Mucosa of stomach (tissue), 1 donor: ENCODE results near the gene ATP8B2.
"Not testable (repeated sequence)": the region's sequence is repeated elsewhere in the genome, so short reads cannot be mapped to it uniquely, and the experiment has no call there.

ENCODE experiments used
- H3K27me3 ChIP-seq: one replicate; pipeline ENCODE4 v1.7.0; 2013; ENCODE audit warnings: mild to moderate bottlenecking, low read length; ENCODE audit not compliant: control insufficient read depth, insufficient read depth
- H3K36me3 ChIP-seq: one replicate; pipeline ENCODE4 v1.7.0; 2013; ENCODE audit warnings: low read length; ENCODE audit not compliant: control insufficient read depth, insufficient read depth
- H3K4me1 ChIP-seq: one replicate; pipeline ENCODE4 v1.7.0; 2013; ENCODE audit warnings: mild to moderate bottlenecking, low read length; ENCODE audit not compliant: control insufficient read depth, insufficient read depth
- H3K4me3 ChIP-seq: one replicate; pipeline ENCODE4 v1.7.0; 2013; ENCODE audit warnings: low read length
- H3K9ac ChIP-seq: one replicate; pipeline ENCODE4 v1.7.0; 2013; ENCODE audit warnings: mild to moderate bottlenecking, low read length, moderate library complexity
- H3K9me3 ChIP-seq: one replicate; pipeline ENCODE4 v1.7.0; 2013; ENCODE audit warnings: mild to moderate bottlenecking, low read length, moderate library complexity; ENCODE audit not compliant: control insufficient read depth
- donor health status: Pancreatic carcinoma.

ATP8B2 gene

GRCh38 chr1:154327466-154328317 lies 2.4 kb downstream of the ATP8B2 start:
- Histone ChIP-seq H3K9ac (peak overlapping the region; percentile 38), H3K4me1 (peaks cover 46% of the 10 kb centered on the region), H3K9me3 (no peaks in the 10 kb centered on the region), H3K27me3 (peaks cover 45% of the 10 kb centered on the region), H3K36me3 (no peaks in the 10 kb centered on the region), H3K4me3 (no peak overlapping the region)

- Histone ChIP-seq H3K9ac (peak overlapping the region; percentile 38), H3K36me3 (no peaks in the 10 kb centered on the region), H3K4me1 (peaks cover 46% of the 10 kb centered on the region), H3K27me3 (peaks cover 39% of the 10 kb centered on the region), H3K4me3 (no peak overlapping the region), H3K9me3 (no peaks in the 10 kb centered on the region)
These were observed 3.2 kb downstream of the ATP8B2 start for GRCh38 chr1:154328318-154329151.

GRCh38 chr1:154329152-154329521 lies 3.8 kb downstream of the ATP8B2 start:
- H3K4me1 ChIP-seq: peaks cover 46% of the 10 kb centered on the region
- H3K9ac ChIP-seq: no peak overlapping the region
- no peaks in the 10 kb centered on the region for H3K9me3 ChIP-seq
- peaks cover 35% of the 10 kb centered on the region for H3K27me3 ChIP-seq
- no peak overlapping the region for H3K4me3 ChIP-seq
- H3K36me3 ChIP-seq: no peaks in the 10 kb centered on the region

- peaks cover 31% of the 10 kb centered on the region for H3K27me3 ChIP-seq
- H3K9ac ChIP-seq: no peak overlapping the region
- H3K4me1 ChIP-seq: peaks cover 46% of the 10 kb centered on the region
- H3K36me3 ChIP-seq: no peaks in the 10 kb centered on the region
- H3K4me3 ChIP-seq: no peak overlapping the region
- no peaks in the 10 kb centered on the region for H3K9me3 ChIP-seq
These were observed 4.3 kb downstream of the ATP8B2 start for GRCh38 chr1:154329551-154330131.

- Histone ChIP-seq H3K27me3 (peaks cover 22% of the 10 kb centered on the region), H3K9ac (no peak overlapping the region), H3K36me3 (no peaks in the 10 kb centered on the region), H3K9me3 (no peaks in the 10 kb centered on the region), H3K4me3 (no peak overlapping the region), H3K4me1 (peaks cover 47% of the 10 kb centered on the region)
These were observed 5.3 kb downstream of the ATP8B2 start for GRCh38 chr1:154330669-154331068.

- Histone ChIP-seq H3K4me1 (peaks cover 14% of the 10 kb centered on the region), H3K9me3 (no peaks in the 10 kb centered on the region), H3K4me3 (no peak overlapping the region), H3K36me3 (no peaks in the 10 kb centered on the region), H3K27me3 (peaks cover 5% of the 10 kb centered on the region), H3K9ac (no peak overlapping the region)
These were observed 9.0 kb downstream of the ATP8B2 start for GRCh38 chr1:154334079-154335024.

- Histone ChIP-seq H3K4me3 (no peak overlapping the region), H3K9ac (no peak overlapping the region), H3K4me1 (peaks cover 13% of the 10 kb centered on the region), H3K9me3 (no peaks in the 10 kb centered on the region), H3K36me3 (no peaks in the 10 kb centered on the region), H3K27me3 (no peaks in the 10 kb centered on the region)
These were observed 9.8 kb downstream of the ATP8B2 start for GRCh38 chr1:154335025-154335714.

GRCh38 chr1:154337253-154337894 lies 12.0 kb downstream of the ATP8B2 start:
- peaks cover 13% of the 10 kb centered on the region for H3K4me1 ChIP-seq
- no peak overlapping the region for H3K4me3 ChIP-seq
- no peaks in the 10 kb centered on the region for H3K9me3 ChIP-seq
- H3K9ac ChIP-seq: no peak overlapping the region
- H3K36me3 ChIP-seq: no peaks in the 10 kb centered on the region
- no peaks in the 10 kb centered on the region for H3K27me3 ChIP-seq

GRCh38 chr1:154338875-154339274 lies 13.6 kb downstream of the ATP8B2 start:
- no peaks in the 10 kb centered on the region for H3K36me3 ChIP-seq
- H3K9ac ChIP-seq: no peak overlapping the region
- H3K9me3 ChIP-seq: no peaks in the 10 kb centered on the region
- H3K27me3 ChIP-seq: no peaks in the 10 kb centered on the region
- H3K4me1 ChIP-seq: peaks cover 13% of the 10 kb centered on the region
- no peak overlapping the region for H3K4me3 ChIP-seq

GRCh38 chr1:154341366-154341765 lies 16.0 kb downstream of the ATP8B2 start:
- not testable (repeated sequence) for H3K4me1 ChIP-seq, H3K9ac ChIP-seq, H3K4me3 ChIP-seq, H3K27me3 ChIP-seq, H3K36me3 ChIP-seq, H3K9me3 ChIP-seq
